Heart right ventricle (tissue), 16 donors: Measurements from ENCODE around the gene USB1. TPM values are rescaled to one million over a fixed set of nuclear protein-coding genes. Genes with fewer than 3 reads are reported as not detected.

Experiments
- ATAC-seq, 8 donors: fragments of 200-7000 bp; cut with Tn5 transposase; one replicate each; pipeline ENCODE4 v1.9.1; 2020; ENCODE audit warnings: mild to moderate bottlenecking in 8 of 8, moderate library complexity in 8 of 8, moderate number of reproducible peaks in 1 of 8
- DNase-seq, 2 donors: peaks; one replicate each; pipeline ENCODE4 v3.0.0-alpha.2; 2020
- H3K27ac ChIP-seq, 10 donors: fragments of 200-600 bp; sonication (generic) in 2 of 10; one replicate each; pipeline versions ENCODE4 v1.5.0 to v1.8.0; 2020 to 2022; ENCODE audit warnings: mild to moderate bottlenecking in 3 of 10
- H3K27me3 ChIP-seq, 7 donors: fragments of 200-600 bp; one replicate each; pipeline ENCODE4 v1.8.0; 2021 to 2022; ENCODE audit warnings: mild to moderate bottlenecking in 2 of 7
- H3K36me3 ChIP-seq, 9 donors: fragments of 200-600 bp; sonication (generic) in 1 of 9; one replicate each; pipeline versions ENCODE4 v1.5.0 to v1.8.0; 2020 to 2022; ENCODE audit warnings: mild to moderate bottlenecking in 2 of 9
- H3K4me1 ChIP-seq, 9 donors: fragments of 200-600 bp; sonication (generic) in 1 of 9; one replicate each; pipeline versions ENCODE4 v1.5.0 to v1.8.0; 2020 to 2022; ENCODE audit warnings: mild to moderate bottlenecking in 4 of 9
- H3K4me3 ChIP-seq, 10 donors: fragments of 200-600 bp; sonication (generic) in 2 of 10; one replicate each; pipeline versions ENCODE4 v1.5.0 to v1.8.0; 2020 to 2022; ENCODE audit warnings: mild to moderate bottlenecking in 7 of 10, moderate library complexity in 2 of 10
- H3K9me3 ChIP-seq, 11 donors: fragments of 200-600 bp in 10 of 11; sonication (generic) in 2 of 11; one replicate each; pipeline versions ENCODE4 v1.5.0 to v1.8.0; 2013 to 2022; ENCODE audit warnings: mild to moderate bottlenecking in 2 of 11, control low read depth in 1 of 11, moderate library complexity in 1 of 11
- WGBS, 2 donors: extraction: QIAGEN DNeasy Blood & Tissue Kit; methylation state at CpG; one replicate each; pipeline ENCODE4 v1.1.7; 2013; ENCODE audit warnings: inconsistent platforms in 1 of 2; 5-methylcytosine and 5-hydroxymethylcytosine counted together
- intact Hi-C, 10 donors: fragments of 100-400 bp; cut with DNase I; formaldehyde crosslinking; loops; one replicate each; pipeline versions ENCODE4 v1.11.1 to v1.14.2; 2022
- polyA plus RNA-seq, 2 donors: library from polyadenylated mRNA; stranded (reverse); fragments of 200-250 nt; gene quantifications; one replicate each; pipeline ENCODE4 v1.2.3, GENCODE V29; 2013
- total RNA-seq, 10 donors: library from RNA; stranded (reverse); fragmentation: NEBNext Ultra II Directional in 3 of 10; extraction: Animal tissue kit (Norgen Biotek cat#: 25700) in 3 of 10; gene quantifications; one replicate each; pipeline versions ENCODE4 v1.2.1 to v1.2.4, GENCODE V29; 2021 to 2023
- TF ChIP-seq, protein P1 (sequence below), 9 donors: fragments of 200-600 bp; sonication (generic) in 2 of 9; IDR thresholded peaks; one replicate each; pipeline versions ENCODE4 v1.5.0 to v1.8.0; 2021 to 2022; ENCODE audit warnings: antibody characterized with exemption in 9 of 9, mild to moderate bottlenecking in 5 of 9, moderate library complexity in 1 of 9
- donor health status: Arrhythmogenic right ventricular cardiomyopathy.
- donor health status: ischemic (EF 13 %, LVEDD 7.1; RV severe dilation, severe dysfunction).
- donor health status: healthy with polysubstance abuse.
- donor health status: DM: no; HTN: yes; CAD: no.
- donor health status: DM: no; HTN: no; CAD: no.
- donor health status: ischemic (EF 25% LVEDD 6.9; RV normal size, moderate dysfunction).
- donor health status: ischemic (EF 25% LVEDD 5.7; RV mildly dilated, moderate dysfunction).
- donor health status: healthy.
- donor health status: DM: yes; HTN: yes; CAD: no.
- donor health status: Ischemic cardiomyopathy.
- donor health status: ischemic (EF 35%, LVEDD 5.7; RV mildly dilated, moderate dysfunction).
- donor health status: nonischemic (EF 11% LVEDD 7.7; RV severe dilation, severe dysfunction).
- donor health status: DM: yes; HTN: yes; CAD: no.
- donor health status: PGD.
- donor health status: ischemic (EF 29% LVEDD 5.4; RV normal size, mild dysfunction).
- donor health status: nonischemic (EF 23%, LVEDD 6.1; RV moderate dilation, normal function).

The USB1 gene
- total and polyA plus RNA-seq, 12 donors: 21.1 to 44.3 (median 31.5) TPM

DNA sequence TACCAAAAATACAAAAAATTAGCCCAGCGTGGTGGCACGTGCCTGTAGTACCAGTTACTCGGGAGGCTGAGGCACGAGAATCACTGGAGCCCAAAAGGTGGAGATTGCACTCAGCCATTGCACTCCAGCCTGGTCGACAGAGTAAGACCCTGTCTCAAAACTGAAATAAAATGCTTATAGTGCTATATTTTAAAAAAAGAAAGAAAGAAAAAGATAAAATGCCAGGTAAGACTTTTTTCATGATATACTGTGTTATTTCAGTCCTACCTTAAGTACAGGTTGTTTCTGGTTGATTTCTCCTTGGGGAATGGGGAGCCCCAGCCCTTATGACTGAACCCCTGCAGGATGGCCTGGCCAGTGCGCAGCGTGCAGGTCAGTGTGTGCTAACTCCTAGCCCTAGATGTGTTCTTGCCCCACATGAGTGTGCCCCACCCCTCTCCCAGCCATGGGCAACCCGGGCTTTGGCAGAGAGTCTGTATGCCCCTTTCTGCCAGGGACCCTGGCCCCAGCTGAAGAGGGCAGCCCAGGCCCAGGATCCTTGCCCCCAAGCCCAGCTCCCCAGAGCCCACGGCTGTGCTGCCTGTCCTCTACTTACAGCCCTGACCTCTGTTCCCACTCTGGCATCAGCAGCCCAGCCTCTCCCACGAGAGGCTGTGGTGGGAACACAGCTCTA lies 31.6 kb upstream of the USB1 start:
- 78 to 81% methylated on average over 10 of the region's 10 CpGs for WGBS, 2 donors
- DNase-seq: no peak
- H3K27ac ChIP-seq: no peak overlapping the region
- intact Hi-C loops: no loop called here
- no peak for ATAC-seq
- H3K4me3 ChIP-seq: no peak overlapping the region
- no peaks in the 10 kb centered on the region for H3K4me1 ChIP-seq
- H3K9me3 ChIP-seq: no peaks in the 10 kb centered on the region
- H3K36me3 ChIP-seq: no peaks in the 10 kb centered on the region
- TF ChIP-seq, protein P1, sequence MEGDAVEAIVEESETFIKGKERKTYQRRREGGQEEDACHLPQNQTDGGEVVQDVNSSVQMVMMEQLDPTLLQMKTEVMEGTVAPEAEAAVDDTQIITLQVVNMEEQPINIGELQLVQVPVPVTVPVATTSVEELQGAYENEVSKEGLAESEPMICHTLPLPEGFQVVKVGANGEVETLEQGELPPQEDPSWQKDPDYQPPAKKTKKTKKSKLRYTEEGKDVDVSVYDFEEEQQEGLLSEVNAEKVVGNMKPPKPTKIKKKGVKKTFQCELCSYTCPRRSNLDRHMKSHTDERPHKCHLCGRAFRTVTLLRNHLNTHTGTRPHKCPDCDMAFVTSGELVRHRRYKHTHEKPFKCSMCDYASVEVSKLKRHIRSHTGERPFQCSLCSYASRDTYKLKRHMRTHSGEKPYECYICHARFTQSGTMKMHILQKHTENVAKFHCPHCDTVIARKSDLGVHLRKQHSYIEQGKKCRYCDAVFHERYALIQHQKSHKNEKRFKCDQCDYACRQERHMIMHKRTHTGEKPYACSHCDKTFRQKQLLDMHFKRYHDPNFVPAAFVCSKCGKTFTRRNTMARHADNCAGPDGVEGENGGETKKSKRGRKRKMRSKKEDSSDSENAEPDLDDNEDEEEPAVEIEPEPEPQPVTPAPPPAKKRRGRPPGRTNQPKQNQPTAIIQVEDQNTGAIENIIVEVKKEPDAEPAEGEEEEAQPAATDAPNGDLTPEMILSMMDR (IDR thresholded peaks at IDR 0.05): no peak
- no peaks in the 10 kb centered on the region for H3K27me3 ChIP-seq

DNA sequence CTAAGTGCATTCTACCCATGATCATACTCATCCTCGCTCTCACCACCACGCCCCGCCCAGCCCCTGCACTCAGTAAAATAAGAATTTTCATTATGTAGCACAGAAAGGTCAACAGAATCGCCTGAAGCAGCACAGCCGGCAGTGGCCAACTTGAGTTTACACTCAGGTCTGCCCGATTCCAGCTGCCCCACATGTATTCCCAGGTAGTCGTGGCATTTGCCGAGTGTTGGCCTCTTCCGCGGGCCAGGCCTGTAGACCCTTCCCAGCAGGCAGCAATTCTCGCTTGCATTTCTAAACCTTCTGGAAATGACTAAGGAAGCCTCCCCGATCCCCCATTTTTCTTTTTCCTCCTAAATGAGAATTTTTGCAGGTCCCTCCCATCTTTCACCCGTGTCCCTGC lies 30.9 kb upstream of the USB1 start:
- DNase-seq (no peak), ATAC-seq (no peak)
- H3K4me1 ChIP-seq: no peaks in the 10 kb centered on the region
- H3K27me3 ChIP-seq: no peaks in the 10 kb centered on the region
- intact Hi-C loops: no loop called here
- no peak overlapping the region for H3K4me3 ChIP-seq
- TF ChIP-seq, protein P1 (IDR thresholded peaks at IDR 0.05): no peak
- no peaks in the 10 kb centered on the region for H3K36me3 ChIP-seq
- H3K27ac ChIP-seq: no peak overlapping the region
- no peaks in the 10 kb centered on the region for H3K9me3 ChIP-seq
- 75 to 76% methylated on average over 13 of the region's 13 CpGs for WGBS, 2 donors

DNA sequence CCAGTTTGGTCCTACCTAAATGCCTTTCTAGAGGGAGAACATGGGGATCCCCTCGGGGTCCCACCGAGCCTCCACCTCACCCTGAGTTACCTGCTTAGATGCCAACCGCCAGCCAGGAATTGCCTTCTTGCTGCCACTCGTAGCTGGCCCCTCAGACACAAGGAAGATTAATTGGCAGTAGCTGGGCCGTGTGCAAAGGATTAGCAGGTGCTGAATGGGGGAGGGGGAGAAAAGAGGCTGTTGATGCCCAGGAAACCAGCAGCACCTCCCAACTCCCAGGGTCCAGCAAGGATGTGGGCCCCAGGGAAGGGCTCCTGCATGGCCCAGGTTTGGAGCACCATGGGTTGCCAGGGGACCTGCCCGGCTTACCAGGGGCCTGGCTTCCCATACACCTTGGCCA lies 30.2 kb upstream of the USB1 start, which contains the start of gene CNGB1:
Gene CNGB1 (minus strand): TSS at position 159 of the 400 bp plus-strand sequence. CDS start 3,842 bp downstream, outside the sequence.
- intact Hi-C loops: no loop called here
- WGBS, 2 donors: 78 to 81% methylated on average over 6 of the region's 6 CpGs
- peaks cover 0 to 4% (median 0%) of the 10 kb centered on the region in 9 donors for H3K4me1 ChIP-seq
- TF ChIP-seq, protein P1 (IDR thresholded peaks at IDR 0.05): no peak
- no peak within 1 kb of the TSS for H3K27ac ChIP-seq
- H3K4me3 ChIP-seq: no peak within 1 kb of the TSS
- DNase-seq (no peak), ATAC-seq (no peak)
- no peaks in the 10 kb centered on the region for H3K27me3 ChIP-seq
- no peaks in the 10 kb centered on the region for H3K36me3 ChIP-seq
- H3K9me3 ChIP-seq: no peaks in the 10 kb centered on the region

DNA sequence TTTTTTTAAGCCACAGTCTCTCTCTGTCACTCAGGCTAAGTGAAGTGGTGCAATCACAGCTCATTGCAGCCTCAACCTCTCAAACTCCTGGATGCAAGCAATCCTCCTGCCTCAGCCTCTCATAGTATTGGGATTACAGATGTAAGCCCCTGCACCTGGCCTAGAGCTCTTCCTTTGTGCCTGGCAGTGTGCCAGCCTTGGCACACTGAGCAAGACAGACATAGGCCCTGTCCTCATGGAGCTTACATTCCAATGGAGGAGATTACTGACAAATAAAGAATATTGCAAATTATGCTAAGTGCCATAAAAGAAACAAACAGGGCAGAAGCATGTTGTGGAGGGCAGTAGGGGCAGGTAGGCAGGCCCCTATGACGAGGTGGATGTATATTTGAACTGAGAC lies 29.4 kb upstream of the USB1 start:
- DNase-seq: no peak
- TF ChIP-seq, protein P1 (IDR thresholded peaks at IDR 0.05): no peak
- no peaks in the 10 kb centered on the region for H3K9me3 ChIP-seq
- intact Hi-C loops: no loop called here
- no peaks in the 10 kb centered on the region for H3K27me3 ChIP-seq
- peaks cover 0 to 8% (median 0%) of the 10 kb centered on the region in 9 donors for H3K4me1 ChIP-seq
- 79 to 81% methylated on average over 1 of the region's 1 CpG for WGBS, 2 donors
- no peak overlapping the region for H3K27ac ChIP-seq
- no peak overlapping the region for H3K4me3 ChIP-seq
- ATAC-seq: no peak
- H3K36me3 ChIP-seq: no peaks in the 10 kb centered on the region
